HCT116 (cell line): Measurements from ENCODE around the gene KRTAP10-7. TPM values are rescaled to one million over a fixed set of nuclear protein-coding genes. Genes with fewer than 3 reads are reported as not detected.

Source experiments
- ATAC-seq: fragments of 200-7000 bp; cut with Tn5 transposase; 2 replicates; pipeline ENCODE4 v1.9.1; 2020; ENCODE audit warnings: mild to moderate bottlenecking, moderate library complexity
- BruUV-seq: library from RNA; stranded (reverse); fragments of 400-500 nt; replicated peaks from 2 replicates; lab custom pipeline; 2021; lab: Mats Ljungman, UMichigan
- CTCF ChIA-PET: fragments of 300-600 bp; sonication (Branson Sonifier 250); formaldehyde crosslinking; loops from one replicate; lab custom pipeline; 2021; ENCODE audit warnings: antibody characterized with exemption; lab: Charles Lee
- POLR2A ChIA-PET: fragments of 300-600, 350-600 bp; sonication (Branson Sonifier 250); formaldehyde crosslinking; loops from one replicate; lab custom pipeline; 2021; ENCODE audit warnings: antibody characterized with exemption; lab: Charles Lee
- RAD21 ChIA-PET, 2 experiments: fragments of 300-600 bp; sonication (Branson Sonifier 250); formaldehyde crosslinking; loops; one replicate each; lab custom pipeline; 2023; ENCODE audit warnings: low total read pairs in 2 of 2; ENCODE audit not compliant: uncharacterized antibody in 2 of 2, unreplicated experiment in 2 of 2, low non-redundant PET in 1 of 2; lab: Charles Lee
- DNase-seq: peaks from one replicate; pipeline ENCODE4 v3.0.0-alpha.2; 2010; ENCODE audit warnings: low read depth, low spot score
- H2AFZ ChIP-seq: fragments of 200-600 bp; shearing (Covaris generic), sonication (generic); 2 replicates; pipeline ENCODE4 v1.6.1; 2017; ENCODE audit warnings: low read depth, mixed run types, mixed read lengths, antibody characterized with exemption, low read length; ENCODE audit not compliant: poor library complexity, severe bottlenecking
- H3K27ac ChIP-seq: 2 replicates; pipeline ENCODE4 v1.5.1; 2012; ENCODE audit warnings: low read depth, low read length
- H3K27me3 ChIP-seq: fragments of 200-600 bp; sonication (generic); 2 replicates; pipeline ENCODE4 v1.6.1; 2016; ENCODE audit warnings: mixed run types, low read length, mixed read lengths; ENCODE audit not compliant: insufficient read depth
- H3K36me3 ChIP-seq, 2 experiments: fragments of 200-500 bp in 1 of 2; fragments of 200-600 bp in 1 of 2; sonication (Bioruptor generic) in 1 of 2; sonication (generic) in 1 of 2; 2 replicates each; pipeline versions ENCODE4 v1.5.1 to v1.6.1; 2014 to 2016; ENCODE audit warnings: low read length in 2 of 2, inconsistent platforms in 1 of 2, mixed read lengths in 1 of 2, mixed run types in 1 of 2; ENCODE audit not compliant: insufficient read depth in 2 of 2, control insufficient read depth in 1 of 2
- H3K4me1 ChIP-seq, 2 experiments: fragments of 200-600 bp in 1 of 2; sonication (generic) in 1 of 2; 2 replicates each; pipeline versions ENCODE4 v1.5.1 to v1.6.1; 2012 to 2017; ENCODE audit warnings: low read length in 2 of 2, inconsistent platforms in 1 of 2, mild to moderate bottlenecking in 1 of 2, mixed read lengths in 1 of 2, mixed run types in 1 of 2, moderate library complexity in 1 of 2; ENCODE audit not compliant: insufficient read depth in 2 of 2, control insufficient read depth in 1 of 2
- H3K4me2 ChIP-seq: fragments of 200-600 bp; sonication (generic); 2 replicates; pipeline ENCODE4 v1.6.1; 2017; ENCODE audit warnings: mixed run types, low read length, mixed read lengths
- H3K4me3 ChIP-seq, 2 experiments: fragments of 200-600 bp in 1 of 2; sonication (generic) in 1 of 2; replicated peaks in 1 of 2; 2 replicates each; pipeline ENCODE4 v1.5.1; 2011 to 2016; ENCODE audit warnings: low read length in 2 of 2, control low read depth in 1 of 2, low read depth in 1 of 2, mild to moderate bottlenecking in 1 of 2, mixed read lengths in 1 of 2, mixed run types in 1 of 2
- H3K79me2 ChIP-seq: fragments of 200-600 bp; sonication (generic); 2 replicates; pipeline ENCODE4 v1.6.1; 2017; ENCODE audit warnings: mild to moderate bottlenecking, mixed run types, low read length, moderate library complexity, mixed read lengths; ENCODE audit not compliant: insufficient read depth
- H3K9ac ChIP-seq: fragments of 200-600 bp; sonication (generic); 2 replicates; pipeline ENCODE4 v1.6.1; 2016; ENCODE audit warnings: low read length, mixed read lengths
- H3K9me2 ChIP-seq: fragments of 200-600 bp; sonication (generic), shearing (Covaris generic); 2 replicates; pipeline ENCODE4 v1.6.1; 2017; ENCODE audit warnings: mixed run types, mild to moderate bottlenecking, moderate library complexity; ENCODE audit not compliant: insufficient read depth
- H3K9me3 ChIP-seq, 2 experiments: fragments of 200-500 bp in 1 of 2; fragments of 200-600 bp in 1 of 2; sonication (Bioruptor generic) in 1 of 2; sonication (generic) in 1 of 2; 2 replicates each; pipeline ENCODE4 v1.6.1; 2014 to 2017; ENCODE audit warnings: low read length in 2 of 2, mixed read lengths in 2 of 2, inconsistent platforms in 1 of 2, low read depth in 1 of 2, mild to moderate bottlenecking in 1 of 2, mixed run types in 1 of 2, moderate library complexity in 1 of 2; ENCODE audit not compliant: control insufficient read depth in 1 of 2, insufficient read depth in 1 of 2
- H4K20me1 ChIP-seq: fragments of 200-600 bp; sonication (generic), shearing (Covaris generic); 2 replicates; pipeline ENCODE4 v1.6.1; 2017; ENCODE audit warnings: mixed run types, mild to moderate bottlenecking, moderate library complexity; ENCODE audit not compliant: insufficient read depth
- CBX3 ChIP-seq: IDR thresholded peaks from 2 replicates; pipeline ENCODE4 v1.6.1; 2012; ENCODE audit warnings: low read depth
- CTCF ChIP-seq, 3 experiments: fragments of 200-600 bp in 1 of 3; sonication (generic) in 1 of 3; IDR thresholded peaks in 2 of 3; conservative IDR thresholded peaks in 1 of 3; 2 replicates each; pipeline ENCODE4 v1.5.1; 2012 to 2017; ENCODE audit warnings: low read depth in 2 of 3, low read length in 2 of 3, antibody characterized with exemption in 1 of 3, borderline replicate concordance in 1 of 3, control low read depth in 1 of 3, mild to moderate bottlenecking in 1 of 3, mixed read lengths in 1 of 3, mixed run types in 1 of 3, moderate library complexity in 1 of 3; ENCODE audit not compliant: insufficient read depth in 1 of 3
- EGR1 ChIP-seq: IDR thresholded peaks from 2 replicates; pipeline ENCODE4 v1.6.1; 2012; ENCODE audit warnings: low read depth
- EZH2phosphoT487 ChIP-seq: fragments of 200-600 bp; IDR thresholded peaks from 2 replicates; pipeline ENCODE4 v1.6.1; 2018; ENCODE audit warnings: antibody characterized with exemption, borderline replicate concordance
- POLR2A ChIP-seq: IDR thresholded peaks from 2 replicates; pipeline ENCODE4 v1.7.0; 2011; ENCODE audit warnings: borderline replicate concordance; ENCODE audit not compliant: insufficient read depth, insufficient read length; ENCODE audit errors: extremely low read depth
- POLR2AphosphoS5 ChIP-seq: IDR thresholded peaks from 2 replicates; pipeline ENCODE4 v1.6.1; 2011; ENCODE audit warnings: mild to moderate bottlenecking, low read depth, low read length, moderate library complexity
- SRF ChIP-seq: IDR thresholded peaks from 2 replicates; pipeline ENCODE4 v1.6.1; 2012; ENCODE audit warnings: low read depth
- intact Hi-C: fragments of 100-400 bp; cut with micrococcal nuclease; formaldehyde crosslinking; loops from 2 replicates; pipeline ENCODE4 v1.10.0; 2022
- total RNA-seq: library from RNA; stranded (reverse); gene quantifications from one replicate; pipeline ENCODE4 v1.2.1, GENCODE V29; 2021; ENCODE audit not compliant: unreplicated experiment

KRTAP10-7 gene
- total RNA-seq, 1 experiment from 2014 or later: not detected

GRCh38 chr21:44632067-44632466 is 31.7 kb downstream of the KRTAP10-7 start:
- intact Hi-C loops: no loop called here

More at GRCh38 chr21:44632067-44632466, 31.7 kb downstream of the KRTAP10-7 start:
- Histone ChIP-seq H3K4me3 (no peak overlapping the region), H3K9me2 (no peaks in the 10 kb centered on the region), H3K27me3 (no peaks in the 10 kb centered on the region), H4K20me1 (no peaks in the 10 kb centered on the region), H2AFZ (no peak overlapping the region), H3K4me1 (no peaks in the 10 kb centered on the region), H3K36me3 (no peaks in the 10 kb centered on the region), H3K9ac (no peak overlapping the region), H3K9me3 (peaks cover 0 to 3% of the 10 kb centered on the region in 2 experiments; a peak in 1 of 4 replicates), H3K27ac (no peak overlapping the region), H3K4me2 (no peak overlapping the region), H3K79me2 (no peaks in the 10 kb centered on the region)
- DNase-seq: no peak
- POLR2A ChIA-PET: no interaction called here
- no peak for TF ChIP-seq POLR2AphosphoS5
- TF ChIP-seq CBX3: no peak
- no peak for TF ChIP-seq EGR1
- TF ChIP-seq CTCF (IDR thresholded peaks at IDR 0.05 in 2 of 3, conservative IDR thresholded peaks at IDR 0.05 in 1 of 3; ENCODE audit: borderline replicate concordance in 1 of 3, insufficient read depth in 1 of 3, low read depth in 2 of 3, low read length in 2 of 3): no peak
- TF ChIP-seq POLR2A: no peak
- no peak for TF ChIP-seq SRF
- no peak for TF ChIP-seq EZH2phosphoT487
- CTCF ChIA-PET: no interaction called here
- RAD21 ChIA-PET: no interaction called here
- BruUV-seq: no TSS peak
- ATAC-seq: no peak
